Neural progenitor cell (in vitro differentiated cells): ENCODE results near the gene MYO10. TPM values are rescaled to one million over a fixed set of nuclear protein-coding genes. Genes with fewer than 3 reads are reported as not detected.
A peak's percentile ranks its signal among the peaks of the same experiment; 100 is the strongest.

Experiments used
- DNase-seq: peaks from one replicate; pipeline ENCODE4 v3.0.0-alpha.2; 2016; ENCODE audit warnings: low spot score
- H2AFZ ChIP-seq: fragments of 200-600 bp; sonication (generic); replicated peaks from 2 replicates; pipeline ENCODE4 v1.6.1; 2016; ENCODE audit warnings: antibody characterized with exemption
- H3F3A ChIP-seq: fragments of 200-600 bp; sonication (generic); 2 replicates; pipeline ENCODE4 v1.6.1; 2016; ENCODE audit warnings: antibody characterized with exemption, low read depth
- H3K27ac ChIP-seq: fragments of 200-600 bp; sonication (generic); 2 replicates; pipeline ENCODE4 v1.5.1; 2016; ENCODE audit warnings: mild to moderate bottlenecking
- H3K27me3 ChIP-seq: fragments of 200-600 bp; sonication (generic); 2 replicates; pipeline ENCODE4 v1.6.1; 2016; ENCODE audit warnings: mild to moderate bottlenecking, moderate library complexity
- H3K36me3 ChIP-seq: fragments of 200-600 bp; sonication (generic); 2 replicates; pipeline ENCODE4 v1.5.1; 2016
- H3K4me1 ChIP-seq: fragments of 200-600 bp; sonication (generic); 2 replicates; pipeline ENCODE4 v1.6.1; 2016; ENCODE audit warnings: mixed run types
- H3K4me2 ChIP-seq: fragments of 200-600 bp; sonication (generic); 2 replicates; pipeline ENCODE4 v1.6.1; 2016
- H3K4me3 ChIP-seq: fragments of 200-600 bp; sonication (generic); 2 replicates; pipeline ENCODE4 v1.5.1; 2016
- H3K79me2 ChIP-seq: fragments of 200-600 bp; sonication (generic); 2 replicates; pipeline ENCODE4 v1.6.1; 2016; ENCODE audit warnings: low read depth
- H3K9ac ChIP-seq: fragments of 200-600 bp; sonication (generic); 2 replicates; pipeline ENCODE4 v1.6.1; 2016
- H3K9me3 ChIP-seq: fragments of 200-600 bp; sonication (generic); 2 replicates; pipeline ENCODE4 v1.5.1; 2016; ENCODE audit warnings: low read depth
- H4K20me1 ChIP-seq: fragments of 200-600 bp; sonication (generic); 2 replicates; pipeline ENCODE4 v1.6.1; 2016; ENCODE audit warnings: low read depth
- H3K27ac Mint-ChIP-seq: 3 replicates; pipeline ENCODE4 v1.8.0; 2021; ENCODE audit warnings: mixed read lengths
- H3K27me3 Mint-ChIP-seq: 2 replicates; pipeline ENCODE4 v1.8.0; 2022; ENCODE audit warnings: low read depth, mild to moderate bottlenecking, inconsistent platforms, moderate library complexity, mixed read lengths; ENCODE audit not compliant: insufficient read depth
- H3K36me3 Mint-ChIP-seq: 3 replicates; pipeline ENCODE4 v1.8.0; 2021; ENCODE audit warnings: mixed read lengths
- H3K4me1 Mint-ChIP-seq: 3 replicates; pipeline ENCODE4 v1.8.0; 2021; ENCODE audit warnings: mixed read lengths
- H3K4me3 Mint-ChIP-seq: 3 replicates; pipeline ENCODE4 v1.8.0; 2021; ENCODE audit warnings: mild to moderate bottlenecking, moderate library complexity, mixed read lengths
- H3K9me3 Mint-ChIP-seq: 3 replicates; pipeline ENCODE4 v1.8.0; 2020; ENCODE audit warnings: mixed read lengths
- CTCF ChIP-seq: fragments of 200-600 bp; sonication (generic); IDR thresholded peaks from 2 replicates; pipeline ENCODE4 v1.5.1; 2017; ENCODE audit warnings: antibody characterized with exemption, mild to moderate bottlenecking
- EZH2 ChIP-seq: fragments of 200-600 bp; sonication (generic); IDR thresholded peaks from 2 replicates; pipeline ENCODE4 v1.6.1; 2017; ENCODE audit warnings: antibody characterized with exemption, mild to moderate bottlenecking, moderate library complexity
- EZH2phosphoT487 ChIP-seq: fragments of 200-600 bp; sonication (generic); IDR thresholded peaks from 2 replicates; pipeline ENCODE4 v1.6.1; 2017; ENCODE audit warnings: antibody characterized with exemption
- total RNA-seq: library from RNA; depleted of rRNA; stranded (reverse); fragments of >200 nt; gene quantifications from 2 replicates; pipeline ENCODE4 v1.2.3, GENCODE V29; 2015; ENCODE audit warnings: low replicate concordance

MYO10 gene
- total RNA-seq, 1 donor from 2014 or later, result 39.1 TPM

- peaks cover 75% of the 10 kb centered on the region for H3K79me2 ChIP-seq
- TF ChIP-seq EZH2phosphoT487, result no peak
- no peak for TF ChIP-seq EZH2
- TF ChIP-seq CTCF, result no peak
- H3K9me3 Mint-ChIP-seq, result peaks cover 1% of the 10 kb centered on the region
- no peak overlapping the region for H2AFZ ChIP-seq
- H3K9me3 ChIP-seq, result no peaks in the 10 kb centered on the region
- no peaks in the 10 kb centered on the region for H3K27me3 Mint-ChIP-seq
- no peak overlapping the region for H3K27ac ChIP-seq
- H3K36me3 Mint-ChIP-seq, result peaks cover 13% of the 10 kb centered on the region
- no peak overlapping the region for H3K4me3 ChIP-seq
- peaks cover 26% of the 10 kb centered on the region for H3K4me1 Mint-ChIP-seq
- H3K4me3 Mint-ChIP-seq, result no peak overlapping the region
- peaks cover 34% of the 10 kb centered on the region for H4K20me1 ChIP-seq
- H3K4me1 ChIP-seq, result peaks cover 21% of the 10 kb centered on the region
- no peak overlapping the region for H3K4me2 ChIP-seq
- H3K9ac ChIP-seq, result no peak overlapping the region
- DNase-seq, result no peak
- H3K36me3 ChIP-seq, result no peaks in the 10 kb centered on the region
- H3F3A ChIP-seq, result no peaks in the 10 kb centered on the region
- H3K27ac Mint-ChIP-seq, result peak overlapping the region; percentile 12
- no peaks in the 10 kb centered on the region for H3K27me3 ChIP-seq
Measured at GRCh38 chr5:16880547-16880946, 55.5 kb downstream of the MYO10 start.

GRCh38 chr5:16879650-16880049 is 56.4 kb downstream of the MYO10 start:
- Histone ChIP-seq H3K36me3 (no peaks in the 10 kb centered on the region), H4K20me1 (peaks cover 25% of the 10 kb centered on the region), H3K79me2 (peaks cover 66% of the 10 kb centered on the region), H3K27ac (no peak overlapping the region), H3F3A (no peaks in the 10 kb centered on the region), H3K4me3 (no peak overlapping the region), H3K4me1 (peaks cover 21% of the 10 kb centered on the region), H3K9ac (no peak overlapping the region), H3K4me2 (no peak overlapping the region), H3K27me3 (no peaks in the 10 kb centered on the region), H3K9me3 (no peaks in the 10 kb centered on the region), H2AFZ (no peak overlapping the region)
- Mint-ChIP-seq H3K9me3 (peaks cover 10% of the 10 kb centered on the region), H3K4me1 (peaks cover 23% of the 10 kb centered on the region), H3K36me3 (peaks cover 22% of the 10 kb centered on the region), H3K4me3 (no peak overlapping the region), H3K27me3 (no peaks in the 10 kb centered on the region), H3K27ac (no peak overlapping the region)
- TF ChIP-seq EZH2phosphoT487 (no peak), CTCF (no peak), EZH2 (no peak)
- DNase-seq, result no peak

GRCh38 chr5:16879191-16879590 is 56.9 kb downstream of the MYO10 start:
- H3K79me2 ChIP-seq, result peaks cover 61% of the 10 kb centered on the region
- no peak for TF ChIP-seq CTCF
- TF ChIP-seq EZH2, result no peak
- no peak for TF ChIP-seq EZH2phosphoT487
- no peak overlapping the region for H3K4me3 Mint-ChIP-seq
- no peak overlapping the region for H3K9ac ChIP-seq
- no peaks in the 10 kb centered on the region for H3K9me3 ChIP-seq
- no peak overlapping the region for H3K27ac ChIP-seq
- DNase-seq, result no peak
- H4K20me1 ChIP-seq, result peaks cover 21% of the 10 kb centered on the region
- peaks cover 20% of the 10 kb centered on the region for H3K4me1 Mint-ChIP-seq
- H3K4me2 ChIP-seq, result no peak overlapping the region
- H3K27me3 ChIP-seq, result no peaks in the 10 kb centered on the region
- H3K9me3 Mint-ChIP-seq, result peaks cover 15% of the 10 kb centered on the region
- H3K27me3 Mint-ChIP-seq, result no peaks in the 10 kb centered on the region
- peaks cover 21% of the 10 kb centered on the region for H3K4me1 ChIP-seq
- H3K36me3 ChIP-seq, result no peaks in the 10 kb centered on the region
- no peak overlapping the region for H3K27ac Mint-ChIP-seq
- H3F3A ChIP-seq, result no peaks in the 10 kb centered on the region
- peaks cover 26% of the 10 kb centered on the region for H3K36me3 Mint-ChIP-seq
- no peak overlapping the region for H2AFZ ChIP-seq
- no peak overlapping the region for H3K4me3 ChIP-seq
